Measurements from ENCODE around the gene SPRED2.

The SPRED2 gene

GRCh38 chr2:65416321-65416720 is 16.1 kb downstream of the SPRED2 start:
- in situ Hi-C loops (cut with HindIII; ENCODE audit: low sequenced_read_pairs), result no loop called here

- in situ Hi-C loops (cut with HindIII; ENCODE audit: low sequenced_read_pairs), result no loop called here
Measured at GRCh38 chr2:65415091-65415490, 17.3 kb downstream of the SPRED2 start.

DNA sequence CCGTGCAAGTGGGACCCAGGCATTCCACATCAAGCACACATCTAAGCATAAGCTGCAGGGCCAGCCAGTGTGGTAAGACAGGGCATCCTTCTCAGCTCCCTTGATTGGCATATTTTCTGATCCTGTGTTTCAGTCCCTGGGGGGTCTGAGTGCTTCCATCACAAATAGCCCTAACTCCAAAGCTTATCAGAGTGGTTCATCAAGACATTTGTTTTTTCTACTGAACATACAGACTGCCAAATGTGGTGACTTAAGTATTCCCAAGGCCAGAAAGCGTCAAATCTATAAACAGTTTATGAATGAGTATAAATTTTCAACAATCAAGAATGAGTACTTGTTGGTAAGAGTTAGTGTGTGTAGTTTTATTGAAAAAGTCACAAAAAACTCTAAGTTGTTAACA is 18.8 kb downstream of the SPRED2 start:
- in situ Hi-C loops (cut with HindIII; ENCODE audit: low sequenced_read_pairs), result no loop called here

GRCh38 chr2:65413106-65413505 is 19.3 kb downstream of the SPRED2 start:
- in situ Hi-C loops (cut with HindIII; ENCODE audit: low sequenced_read_pairs), result no loop called here

- in situ Hi-C loops (cut with HindIII; ENCODE audit: low sequenced_read_pairs), result no loop called here
Measured at GRCh38 chr2:65411056-65411795, 21.2 kb downstream of the SPRED2 start.

GRCh38 chr2:65409045-65409444 is 23.4 kb downstream of the SPRED2 start:
- in situ Hi-C loops (cut with HindIII; ENCODE audit: low sequenced_read_pairs), result no loop called here

DNA sequence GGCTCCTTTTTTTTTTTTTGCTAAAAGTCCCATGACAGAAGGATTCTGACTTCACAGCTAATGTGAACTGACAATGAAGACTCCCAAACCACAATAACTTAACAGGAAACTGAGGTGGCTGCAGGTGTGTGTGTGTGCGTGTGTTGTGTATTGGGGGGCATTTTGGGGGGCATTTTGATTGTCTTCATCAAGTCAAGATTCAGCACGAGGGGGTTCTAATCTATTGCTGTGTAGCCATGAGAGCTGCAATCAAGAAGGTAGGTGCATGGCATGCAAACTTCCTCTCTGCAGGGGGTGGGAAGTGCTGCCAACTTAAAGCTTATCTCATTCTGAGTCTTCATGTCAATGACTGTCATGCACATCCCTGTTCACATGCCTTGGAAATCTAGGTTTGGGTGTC is 25.2 kb downstream of the SPRED2 start:
- in situ Hi-C loops (cut with HindIII; ENCODE audit: low sequenced_read_pairs), result no loop called here

DNA sequence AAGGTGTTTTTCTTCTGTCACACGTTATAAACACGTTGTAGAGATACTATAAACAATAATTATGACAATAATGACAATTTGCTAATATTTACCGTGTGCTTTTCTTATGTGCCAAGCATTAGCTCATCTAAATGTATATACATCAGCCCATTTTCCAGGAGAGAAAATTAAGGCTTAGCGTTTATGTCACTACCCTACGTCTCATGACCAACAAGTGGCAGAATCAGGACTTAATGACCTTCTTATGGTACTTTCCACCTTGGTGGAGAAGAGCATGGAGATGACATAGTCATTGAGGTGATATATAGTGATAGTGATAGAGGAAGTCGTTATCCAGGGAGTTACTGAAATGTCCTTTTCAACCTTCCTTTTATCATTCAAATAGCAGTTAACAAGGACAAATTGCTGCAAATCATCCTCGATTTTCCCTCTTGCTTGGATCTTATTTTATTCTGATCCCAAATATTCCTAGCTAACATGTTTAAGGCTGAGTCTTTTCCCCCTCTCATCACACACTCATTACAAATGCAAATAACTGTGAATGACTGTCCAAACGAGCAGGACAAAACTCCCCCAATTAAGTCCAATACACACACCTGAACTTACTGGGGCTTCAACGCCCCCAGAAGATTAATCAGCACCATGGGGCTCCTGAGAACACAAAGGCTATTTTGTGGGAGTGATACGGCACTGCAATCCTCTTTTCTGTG is 27.3 kb downstream of the SPRED2 start:
- in situ Hi-C loops (cut with HindIII; ENCODE audit: low sequenced_read_pairs), result no loop called here

- in situ Hi-C loops (cut with HindIII; ENCODE audit: low sequenced_read_pairs), result no loop called here
Measured at GRCh38 chr2:65403529-65403915, 28.9 kb downstream of the SPRED2 start.

- in situ Hi-C loops (cut with HindIII; ENCODE audit: low sequenced_read_pairs), result no loop called here
Measured at GRCh38 chr2:65402780-65403528, 29.4 kb downstream of the SPRED2 start.

- in situ Hi-C loops (cut with HindIII; ENCODE audit: low sequenced_read_pairs), result no loop called here
Measured at GRCh38 chr2:65402323-65402722, 30.1 kb downstream of the SPRED2 start.

GRCh38 chr2:65397122-65397521 is 35.3 kb downstream of the SPRED2 start:
- in situ Hi-C loops (cut with HindIII; ENCODE audit: low sequenced_read_pairs), result no loop called here

- in situ Hi-C loops (cut with HindIII; ENCODE audit: low sequenced_read_pairs), result no loop called here
Measured at GRCh38 chr2:65396348-65397026, 35.9 kb downstream of the SPRED2 start.

- in situ Hi-C loops (cut with HindIII; ENCODE audit: low sequenced_read_pairs), result no loop called here
Measured at GRCh38 chr2:65395621-65396347, 36.6 kb downstream of the SPRED2 start.

GRCh38 chr2:65393743-65394422 is 38.5 kb downstream of the SPRED2 start:
- in situ Hi-C loops (cut with HindIII; ENCODE audit: low sequenced_read_pairs), result no loop called here

DNA sequence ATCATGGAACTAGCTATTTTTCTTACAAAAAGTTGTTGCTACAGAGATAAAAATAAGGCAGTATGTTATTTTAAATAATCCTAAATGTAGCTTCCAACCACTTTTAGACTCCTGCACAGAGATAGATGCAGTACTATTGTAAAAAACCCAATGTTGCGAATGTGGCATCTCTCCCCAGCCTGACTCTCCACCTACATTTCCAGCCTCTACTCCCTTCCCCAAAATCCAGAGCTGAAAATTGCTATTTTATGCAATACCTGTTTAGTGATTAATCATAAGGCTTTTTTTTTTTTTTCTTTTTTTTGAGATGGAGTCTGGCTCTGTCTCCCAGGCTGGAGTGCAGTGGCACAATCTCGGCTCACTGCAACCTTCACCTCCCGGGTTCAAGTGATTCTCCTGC is 39.4 kb downstream of the SPRED2 start:
- in situ Hi-C loops (cut with HindIII; ENCODE audit: low sequenced_read_pairs), result no loop called here

DNA sequence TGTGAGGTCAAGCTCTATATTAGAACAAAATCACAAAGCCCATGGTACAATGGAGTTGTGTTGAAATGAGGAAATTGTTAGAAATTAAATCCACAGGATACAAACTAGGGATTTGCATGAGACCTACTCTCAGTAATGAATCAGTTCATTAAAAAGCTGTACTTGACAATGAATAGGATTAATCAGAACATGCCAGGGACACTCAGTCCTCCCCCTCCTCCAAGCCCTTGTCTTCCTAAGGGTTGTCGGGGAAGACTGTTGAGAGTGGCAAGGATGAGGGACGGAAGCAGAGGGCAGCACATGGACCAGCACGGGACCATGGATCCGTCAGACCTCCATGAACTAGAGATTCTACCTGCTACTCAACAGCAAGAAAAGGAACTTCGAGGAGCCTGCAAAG is 39.8 kb downstream of the SPRED2 start:
- in situ Hi-C loops (cut with HindIII; ENCODE audit: low sequenced_read_pairs), result no loop called here

- in situ Hi-C loops (cut with HindIII; ENCODE audit: low sequenced_read_pairs), result no loop called here
Measured at GRCh38 chr2:65390134-65390533, 42.3 kb downstream of the SPRED2 start.

GRCh38 chr2:65389476-65389875 is 42.9 kb downstream of the SPRED2 start:
- in situ Hi-C loops (cut with HindIII; ENCODE audit: low sequenced_read_pairs), result no loop called here

Data from endothelial cell of hepatic sinusoid (primary cell).